ENCODE measurements around the gene SHROOM3. TPM values are rescaled to one million over a fixed set of nuclear protein-coding genes. Genes with fewer than 3 reads are reported as not detected.

Gene SHROOM3
- total RNA-seq, 2 donors from 2014 or later = 139 to 171 TPM

GRCh38 chr4:76689145-76689817 is 254.3 kb downstream of the SHROOM3 start:
- TF ChIP-seq CTCF (IDR thresholded peaks at IDR 0.05) = no peak
- ATAC-seq (ENCODE audit: insufficient number of reproducible peaks, low FRiP score, low read depth) (peak; percentile 47), DNase-seq (ENCODE audit: low spot score) (no peak)
- H3K27ac ChIP-seq = peak overlapping the region; percentile 88 to 89
- no peaks in the 10 kb centered on the region for H3K9me3 ChIP-seq
- no peaks in the 10 kb centered on the region for H3K36me3 ChIP-seq
- peak overlapping the region; percentile 75 for H3K4me3 ChIP-seq
- H3K4me1 ChIP-seq (ENCODE audit: control insufficient read depth in 1 of 2, low read depth in 2 of 2) = peaks cover 25 to 56% of the 10 kb centered on the region in 2 donors
- no peaks in the 10 kb centered on the region for H3K27me3 ChIP-seq (replicated peaks; ENCODE audit: insufficient read depth)

GRCh38 chr4:76690011-76690905 is 255.2 kb downstream of the SHROOM3 start:
- no peak for ATAC-seq (ENCODE audit: insufficient number of reproducible peaks, low FRiP score, low read depth)
- no peak for TF ChIP-seq CTCF (IDR thresholded peaks at IDR 0.05)
- Histone ChIP-seq H3K36me3 (no peaks in the 10 kb centered on the region), H3K9me3 (no peaks in the 10 kb centered on the region), H3K4me3 (peak overlapping the region; percentile 75), H3K4me1 (ENCODE audit: control insufficient read depth in 1 of 2, low read depth in 2 of 2) (peaks cover 27 to 65% of the 10 kb centered on the region in 2 donors), H3K27ac (peak overlapping the region; percentile 88 to 89), H3K27me3 (replicated peaks; ENCODE audit: insufficient read depth) (no peaks in the 10 kb centered on the region)
- no peak for DNase-seq (ENCODE audit: low spot score)

GRCh38 chr4:76690906-76691275 is 255.9 kb downstream of the SHROOM3 start:
- no peaks in the 10 kb centered on the region for H3K9me3 ChIP-seq
- DNase-seq (ENCODE audit: low spot score) = no peak
- peak overlapping the region; percentile 88 to 89 for H3K27ac ChIP-seq
- H3K4me1 ChIP-seq (ENCODE audit: control insufficient read depth in 1 of 2, low read depth in 2 of 2) = peaks cover 29 to 72% of the 10 kb centered on the region in 2 donors
- no peaks in the 10 kb centered on the region for H3K27me3 ChIP-seq (replicated peaks; ENCODE audit: insufficient read depth)
- TF ChIP-seq CTCF (IDR thresholded peaks at IDR 0.05) = no peak
- no peaks in the 10 kb centered on the region for H3K36me3 ChIP-seq
- H3K4me3 ChIP-seq = peak overlapping the region; percentile 75
- no peak for ATAC-seq (ENCODE audit: insufficient number of reproducible peaks, low FRiP score, low read depth)

- no peaks in the 10 kb centered on the region for H3K27me3 ChIP-seq (replicated peaks; ENCODE audit: insufficient read depth)
- peak overlapping the region; percentile 75 for H3K4me3 ChIP-seq
- H3K27ac ChIP-seq = peak overlapping the region; percentile 88 to 89
- no peaks in the 10 kb centered on the region for H3K9me3 ChIP-seq
- DNase-seq (ENCODE audit: low spot score) = no peak
- H3K36me3 ChIP-seq = no peaks in the 10 kb centered on the region
- TF ChIP-seq CTCF (IDR thresholded peaks at IDR 0.05) = no peak
- peaks cover 37 to 78% of the 10 kb centered on the region in 2 donors for H3K4me1 ChIP-seq (ENCODE audit: control insufficient read depth in 1 of 2, low read depth in 2 of 2)
- ATAC-seq (ENCODE audit: insufficient number of reproducible peaks, low FRiP score, low read depth) = no peak
These were observed 257.0 kb downstream of the SHROOM3 start for GRCh38 chr4:76691807-76692582.
